ENCODE data around the gene ZNF490. TPM values are rescaled to one million over a fixed set of nuclear protein-coding genes. Genes with fewer than 3 reads are reported as not detected.
A peak's percentile ranks its signal among the peaks of the same experiment; 100 is the strongest.

Gene ZNF490
- total and polyA plus RNA-seq, 2 experiments from 2014 or later: 2.4 to 5.7 TPM

GRCh38 chr19:12642506-12642905 is 31.9 kb upstream of the ZNF490 start:
- TF ChIP-seq, protein P1, sequence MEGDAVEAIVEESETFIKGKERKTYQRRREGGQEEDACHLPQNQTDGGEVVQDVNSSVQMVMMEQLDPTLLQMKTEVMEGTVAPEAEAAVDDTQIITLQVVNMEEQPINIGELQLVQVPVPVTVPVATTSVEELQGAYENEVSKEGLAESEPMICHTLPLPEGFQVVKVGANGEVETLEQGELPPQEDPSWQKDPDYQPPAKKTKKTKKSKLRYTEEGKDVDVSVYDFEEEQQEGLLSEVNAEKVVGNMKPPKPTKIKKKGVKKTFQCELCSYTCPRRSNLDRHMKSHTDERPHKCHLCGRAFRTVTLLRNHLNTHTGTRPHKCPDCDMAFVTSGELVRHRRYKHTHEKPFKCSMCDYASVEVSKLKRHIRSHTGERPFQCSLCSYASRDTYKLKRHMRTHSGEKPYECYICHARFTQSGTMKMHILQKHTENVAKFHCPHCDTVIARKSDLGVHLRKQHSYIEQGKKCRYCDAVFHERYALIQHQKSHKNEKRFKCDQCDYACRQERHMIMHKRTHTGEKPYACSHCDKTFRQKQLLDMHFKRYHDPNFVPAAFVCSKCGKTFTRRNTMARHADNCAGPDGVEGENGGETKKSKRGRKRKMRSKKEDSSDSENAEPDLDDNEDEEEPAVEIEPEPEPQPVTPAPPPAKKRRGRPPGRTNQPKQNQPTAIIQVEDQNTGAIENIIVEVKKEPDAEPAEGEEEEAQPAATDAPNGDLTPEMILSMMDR (IDR thresholded peaks at IDR 0.05; ENCODE audit: low read depth, low read length): no peak
- Histone ChIP-seq H3K36me3 (no peaks in the 10 kb centered on the region), H3K27ac (no peak overlapping the region), H3K9me3 (ENCODE audit: low read depth) (no peaks in the 10 kb centered on the region), H3K27me3 (no peaks in the 10 kb centered on the region), H3K4me1 (ENCODE audit: low read depth) (peaks cover 3% of the 10 kb centered on the region), H3K4me3 (no peak overlapping the region)
- no peak for DNase-seq (ENCODE audit: low read depth in 1 of 2, low spot score in 1 of 2)

DNA sequence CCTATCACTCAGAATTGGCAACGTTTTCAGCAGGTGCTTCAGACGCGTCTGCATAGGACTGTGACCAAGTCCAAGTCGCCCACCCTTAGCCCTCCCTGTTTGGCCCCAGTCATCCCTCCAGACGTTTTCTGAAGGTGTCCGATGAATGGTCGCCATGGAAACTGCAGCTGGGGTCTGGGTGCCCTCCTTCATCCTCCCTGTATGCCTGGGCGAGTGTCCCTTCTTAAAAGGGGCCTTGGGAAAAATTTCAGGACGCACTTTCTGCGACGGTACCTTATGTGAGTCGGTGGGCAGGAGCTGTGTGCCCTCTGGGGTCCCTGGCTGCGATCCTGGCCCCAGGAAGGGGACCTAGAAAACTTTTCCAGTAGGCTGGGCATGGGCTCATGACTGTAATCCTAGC is 30.8 kb upstream of the ZNF490 start:
- H3K4me3 ChIP-seq: no peak overlapping the region
- H3K27me3 ChIP-seq: no peaks in the 10 kb centered on the region
- H3K9me3 ChIP-seq (ENCODE audit: low read depth): no peaks in the 10 kb centered on the region
- no peak for DNase-seq (ENCODE audit: low read depth in 1 of 2, low spot score in 1 of 2)
- TF ChIP-seq, protein P1 (IDR thresholded peaks at IDR 0.05; ENCODE audit: low read depth, low read length): no peak
- no peak overlapping the region for H3K27ac ChIP-seq
- no peaks in the 10 kb centered on the region for H3K36me3 ChIP-seq
- peaks cover 3% of the 10 kb centered on the region for H3K4me1 ChIP-seq (ENCODE audit: low read depth)

DNA sequence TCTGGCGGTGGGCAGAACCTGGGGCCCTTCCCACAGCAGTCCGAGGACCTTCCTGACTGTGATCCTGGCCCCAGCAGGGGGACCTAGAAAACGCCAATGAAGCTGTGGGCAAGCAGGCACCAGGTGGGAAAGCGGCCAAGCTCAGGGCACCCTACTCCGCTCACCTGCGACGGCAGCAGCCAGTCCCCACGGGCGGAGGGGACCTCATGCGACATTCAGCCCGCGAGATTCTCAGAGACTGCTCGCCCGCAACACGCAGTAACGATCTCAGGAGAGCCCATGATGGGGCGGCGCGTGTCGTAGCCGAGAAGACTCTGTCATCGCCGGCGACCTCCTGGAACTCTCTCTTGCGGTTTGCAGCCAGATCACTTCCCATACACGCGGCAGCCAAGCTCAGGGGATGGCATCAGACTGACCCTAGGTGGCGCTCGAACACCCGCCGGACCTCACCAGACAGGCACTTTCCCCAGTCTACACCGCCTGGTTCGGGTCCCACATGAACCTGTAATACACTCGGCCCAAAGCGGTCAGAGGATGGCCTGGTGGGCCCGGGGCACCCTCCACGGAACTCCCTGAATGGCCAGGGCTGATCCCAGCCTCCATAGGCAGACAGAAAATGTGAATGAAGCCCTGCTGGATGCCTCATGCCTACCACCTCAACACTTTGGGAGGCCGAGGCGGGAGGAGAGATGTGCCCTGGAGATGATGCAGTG is 29.4 kb upstream of the ZNF490 start:
- Histone ChIP-seq H3K36me3 (no peaks in the 10 kb centered on the region), H3K27me3 (no peaks in the 10 kb centered on the region), H3K27ac (no peak overlapping the region), H3K4me3 (no peak overlapping the region), H3K4me1 (ENCODE audit: low read depth) (peaks cover 3% of the 10 kb centered on the region), H3K9me3 (ENCODE audit: low read depth) (no peaks in the 10 kb centered on the region)
- peak; percentile 83 to 85 for DNase-seq (ENCODE audit: low read depth in 1 of 2, low spot score in 1 of 2)
- TF ChIP-seq, protein P1 (IDR thresholded peaks at IDR 0.05; ENCODE audit: low read depth, low read length): peak; percentile 82

GRCh38 chr19:12638611-12639182 is 28.1 kb upstream of the ZNF490 start:
- Histone ChIP-seq H3K27ac (no peak overlapping the region), H3K27me3 (no peaks in the 10 kb centered on the region), H3K4me3 (no peak overlapping the region), H3K36me3 (no peaks in the 10 kb centered on the region), H3K4me1 (ENCODE audit: low read depth) (peaks cover 3% of the 10 kb centered on the region), H3K9me3 (ENCODE audit: low read depth) (no peaks in the 10 kb centered on the region)
- TF ChIP-seq, protein P1 (IDR thresholded peaks at IDR 0.05; ENCODE audit: low read depth, low read length): no peak
- no peak for DNase-seq (ENCODE audit: low read depth in 1 of 2, low spot score in 1 of 2)

DNA sequence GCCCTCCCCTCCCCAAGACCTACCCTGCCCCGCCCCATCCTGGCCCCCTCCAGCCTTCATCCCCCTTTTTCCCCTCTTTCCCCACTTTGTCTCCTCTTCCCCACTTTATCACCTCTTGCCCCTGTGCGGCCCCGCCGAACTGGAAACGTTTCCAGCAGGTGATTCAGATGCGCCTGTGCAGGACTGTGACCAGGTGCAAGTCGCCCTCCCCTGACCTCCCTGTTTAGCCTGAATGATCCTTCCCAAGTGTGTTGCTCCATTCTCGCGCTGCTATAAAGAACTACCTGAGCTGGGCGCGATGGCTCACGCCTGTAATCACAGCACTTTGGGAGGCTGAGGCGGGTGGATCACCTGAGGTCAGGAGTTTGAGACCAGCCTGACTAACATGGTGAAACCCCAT is 26.0 kb upstream of the ZNF490 start:
- TF ChIP-seq, protein P1 (IDR thresholded peaks at IDR 0.05; ENCODE audit: low read depth, low read length): no peak
- peaks cover 3% of the 10 kb centered on the region for H3K4me1 ChIP-seq (ENCODE audit: low read depth)
- H3K27ac ChIP-seq: no peak overlapping the region
- H3K36me3 ChIP-seq: peaks cover 4% of the 10 kb centered on the region
- H3K4me3 ChIP-seq: no peak overlapping the region
- H3K9me3 ChIP-seq (ENCODE audit: low read depth): no peaks in the 10 kb centered on the region
- no peak for DNase-seq (ENCODE audit: low read depth in 1 of 2, low spot score in 1 of 2)
- H3K27me3 ChIP-seq: no peaks in the 10 kb centered on the region
